GM15510 (cell line): ENCODE measurements around the gene KIF6.

Source experiments
- POLR2A ChIP-seq: IDR thresholded peaks from 3 replicates; pipeline ENCODE4 v1.6.1; 2011; ENCODE audit warnings: borderline replicate concordance; ENCODE audit not compliant: insufficient read length; ENCODE audit errors: extremely low read depth

Gene KIF6

DNA sequence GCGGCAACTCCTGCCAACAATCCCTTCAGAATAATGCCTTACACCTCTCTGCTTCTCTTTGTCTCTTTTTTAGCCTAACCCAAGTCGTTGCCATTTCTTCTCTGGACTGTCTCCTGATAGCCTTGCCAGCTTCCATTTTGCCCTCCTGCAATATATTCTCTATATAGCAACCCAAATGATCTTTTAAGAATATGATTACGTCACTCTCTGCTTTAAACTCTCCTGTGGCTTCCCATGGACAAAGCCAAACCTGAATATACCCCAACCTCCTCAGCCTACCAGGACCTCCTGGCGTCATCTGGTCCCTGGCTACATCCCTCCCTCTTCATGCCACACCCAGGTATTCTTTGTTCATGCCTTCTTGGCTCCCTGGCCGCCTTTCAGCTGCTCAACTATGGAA, 276.2 kb downstream of the KIF6 start:
- no peak for TF ChIP-seq POLR2A

DNA sequence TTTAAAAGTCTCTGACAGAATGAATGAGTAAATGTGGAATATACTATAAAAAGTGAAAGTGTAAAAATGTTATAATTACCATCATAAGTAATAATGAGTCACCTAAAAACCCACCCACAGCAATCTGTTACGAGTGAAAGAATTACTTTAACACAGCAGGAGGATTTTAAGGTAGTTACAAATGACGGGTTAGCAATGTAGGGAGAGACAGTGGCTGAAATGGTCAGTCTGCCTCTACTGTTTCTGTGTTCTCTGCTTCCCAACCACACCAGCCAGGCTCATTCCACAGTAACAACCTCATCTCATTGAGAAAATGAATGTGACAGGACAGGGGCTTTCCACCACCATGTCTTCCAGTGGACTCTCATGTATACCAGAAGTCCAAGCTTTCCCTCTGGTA, 278.3 kb downstream of the KIF6 start:
- no peak for TF ChIP-seq POLR2A

DNA sequence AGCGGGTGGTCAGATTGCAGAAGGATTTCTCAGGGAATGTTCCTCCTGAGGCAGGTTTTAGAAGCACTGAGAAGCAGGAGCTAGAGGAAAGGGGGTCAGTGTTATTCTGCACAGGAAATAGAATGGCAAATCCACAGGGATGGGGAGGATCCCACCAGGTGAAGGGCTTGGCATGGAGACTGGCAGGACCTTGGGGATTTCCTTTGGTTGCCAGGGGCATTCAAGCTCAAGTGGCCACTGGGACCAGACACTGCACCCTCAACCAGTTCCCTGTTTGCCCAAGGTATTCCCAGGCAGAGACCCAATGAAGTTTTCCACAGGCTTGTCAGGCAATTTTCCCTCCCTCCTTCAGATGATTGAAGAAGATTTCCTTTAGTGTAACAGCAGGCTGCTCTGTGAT, 279.5 kb downstream of the KIF6 start:
- TF ChIP-seq POLR2A, result no peak

DNA sequence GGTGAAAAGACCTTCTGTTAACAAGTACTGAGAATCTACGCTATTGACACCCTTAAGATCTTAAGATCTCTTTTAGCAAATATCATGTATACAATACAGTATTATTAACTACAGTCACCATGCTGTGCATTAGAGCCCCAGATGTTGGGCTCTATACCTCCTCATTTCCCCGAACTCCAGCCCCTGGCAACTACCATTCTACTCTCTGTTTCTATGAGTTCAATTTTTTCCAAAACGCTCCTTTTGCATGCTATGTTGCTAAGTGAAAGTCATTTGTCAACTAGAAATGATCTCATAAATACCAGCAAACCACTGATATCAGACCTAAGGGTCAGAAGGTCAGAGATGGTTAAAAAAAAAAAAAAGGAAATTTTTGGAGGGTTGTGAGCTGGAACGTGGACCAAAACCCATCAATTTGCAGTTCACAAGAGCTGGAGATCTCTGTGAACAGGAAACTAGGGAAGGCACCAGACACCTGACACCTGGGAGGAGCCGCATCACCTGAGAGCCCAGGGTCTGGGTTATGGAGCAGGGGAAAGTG, 280.7 kb downstream of the KIF6 start:
- TF ChIP-seq POLR2A, result no peak

DNA sequence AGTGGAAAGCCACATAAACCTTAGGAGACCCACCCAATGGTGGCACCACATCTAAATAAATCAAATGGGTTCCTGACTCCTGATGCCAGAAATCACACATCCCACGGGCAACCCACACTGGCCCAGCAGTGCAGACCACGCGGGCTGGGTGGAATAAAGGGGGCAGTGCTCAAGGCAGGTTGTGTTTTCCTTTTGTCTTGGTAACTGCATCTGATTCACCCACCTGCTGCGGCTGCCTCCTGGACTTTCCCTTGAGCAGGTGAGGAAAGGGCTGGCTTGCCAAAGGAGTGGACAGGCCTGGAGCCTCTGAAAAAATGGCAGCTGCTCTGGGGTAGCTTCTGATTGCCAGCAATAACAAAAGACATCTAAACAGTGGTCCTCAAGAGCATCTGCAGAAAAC, 283.2 kb downstream of the KIF6 start:
- no peak for TF ChIP-seq POLR2A

DNA sequence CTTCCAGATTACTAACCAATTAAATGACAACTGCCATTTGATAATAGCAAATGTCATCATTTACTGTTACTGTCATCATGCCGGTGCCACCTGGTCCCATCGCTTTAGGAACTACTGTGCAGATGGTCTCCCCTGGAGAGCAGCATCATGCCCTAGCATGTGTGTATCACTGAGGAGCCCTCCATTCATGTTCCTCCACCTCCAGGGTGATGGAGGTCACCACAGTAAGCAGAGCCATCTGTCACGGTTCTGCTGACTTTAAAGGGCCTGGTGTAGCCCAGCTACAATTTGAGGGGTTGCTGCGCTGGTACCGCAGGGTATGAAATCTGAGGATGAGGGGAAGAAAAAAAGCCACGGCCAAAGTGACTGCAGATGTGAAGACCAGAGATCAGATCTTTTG, 283.9 kb downstream of the KIF6 start:
- TF ChIP-seq POLR2A, result no peak

DNA sequence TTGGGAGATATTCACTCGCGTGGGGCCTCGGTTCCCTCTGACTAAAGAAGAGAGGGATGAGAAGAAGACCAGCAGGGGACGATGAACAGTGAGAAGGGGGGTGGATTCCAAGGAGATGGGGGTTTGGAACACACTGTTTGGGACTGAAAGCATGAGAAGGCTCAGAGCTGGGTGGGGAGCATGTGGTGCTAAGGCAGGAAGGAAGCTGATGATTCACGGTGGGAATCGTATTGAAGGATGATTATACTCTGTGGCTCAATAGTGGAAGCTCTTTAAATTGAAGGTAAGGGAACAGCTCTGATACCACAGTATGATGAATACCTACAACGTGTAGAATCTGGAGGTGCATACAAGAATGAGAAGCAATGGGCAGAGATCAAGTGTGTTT, 285.2 kb downstream of the KIF6 start:
- TF ChIP-seq POLR2A, result no peak

DNA sequence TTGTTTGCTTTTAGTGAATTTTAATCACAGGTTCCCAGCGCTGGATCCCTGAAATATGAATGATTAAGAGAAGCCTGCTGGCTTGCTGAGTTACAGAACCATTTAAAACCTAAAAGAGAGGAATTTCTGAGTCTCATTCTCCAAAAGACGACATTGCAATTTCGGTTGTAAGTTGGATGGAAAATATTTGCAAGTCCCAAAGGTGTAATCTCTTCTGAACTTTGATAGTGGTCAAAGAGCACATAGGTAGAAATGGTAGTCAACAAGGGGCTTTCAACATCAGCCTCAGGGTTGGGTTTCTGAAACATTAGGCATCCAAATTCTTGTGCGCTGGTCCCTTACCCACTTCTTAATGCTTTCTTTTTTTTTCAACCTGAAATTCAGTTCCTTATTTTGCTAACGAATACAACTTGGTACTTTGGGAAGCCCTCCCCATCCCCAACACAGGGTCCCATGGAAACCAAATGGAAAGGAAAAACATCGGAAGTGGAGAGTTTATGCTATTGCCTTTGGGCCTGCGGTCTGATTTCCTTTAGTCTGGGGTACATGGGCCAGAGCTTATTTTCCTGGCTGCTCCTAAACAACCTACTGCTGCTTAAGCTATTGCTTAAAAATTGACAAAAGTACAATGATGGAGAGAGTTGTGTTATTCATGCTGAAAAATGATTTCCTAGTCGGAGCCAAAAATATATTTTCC, 285.7 kb downstream of the KIF6 start:
- no peak for TF ChIP-seq POLR2A

DNA sequence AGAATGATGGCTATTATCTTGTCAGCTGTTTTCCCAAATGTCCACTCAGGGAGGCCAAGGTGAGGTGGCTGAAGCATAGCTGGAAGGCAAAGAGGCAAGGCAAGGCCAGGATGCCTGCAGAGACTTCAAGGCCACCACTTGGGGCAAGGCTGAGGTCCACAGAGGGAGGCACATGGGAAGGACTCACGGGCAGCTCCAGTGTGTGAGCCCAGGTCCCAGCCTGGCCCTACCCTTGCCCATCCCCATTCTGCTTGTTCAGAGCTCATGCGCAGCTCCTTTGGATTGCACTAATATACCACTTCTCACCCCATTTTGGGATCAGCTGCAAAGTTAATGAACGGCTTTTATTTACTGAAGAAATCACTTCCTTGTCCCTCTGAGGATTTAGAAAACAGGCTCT, 291.6 kb downstream of the KIF6 start:
- no peak for TF ChIP-seq POLR2A

DNA sequence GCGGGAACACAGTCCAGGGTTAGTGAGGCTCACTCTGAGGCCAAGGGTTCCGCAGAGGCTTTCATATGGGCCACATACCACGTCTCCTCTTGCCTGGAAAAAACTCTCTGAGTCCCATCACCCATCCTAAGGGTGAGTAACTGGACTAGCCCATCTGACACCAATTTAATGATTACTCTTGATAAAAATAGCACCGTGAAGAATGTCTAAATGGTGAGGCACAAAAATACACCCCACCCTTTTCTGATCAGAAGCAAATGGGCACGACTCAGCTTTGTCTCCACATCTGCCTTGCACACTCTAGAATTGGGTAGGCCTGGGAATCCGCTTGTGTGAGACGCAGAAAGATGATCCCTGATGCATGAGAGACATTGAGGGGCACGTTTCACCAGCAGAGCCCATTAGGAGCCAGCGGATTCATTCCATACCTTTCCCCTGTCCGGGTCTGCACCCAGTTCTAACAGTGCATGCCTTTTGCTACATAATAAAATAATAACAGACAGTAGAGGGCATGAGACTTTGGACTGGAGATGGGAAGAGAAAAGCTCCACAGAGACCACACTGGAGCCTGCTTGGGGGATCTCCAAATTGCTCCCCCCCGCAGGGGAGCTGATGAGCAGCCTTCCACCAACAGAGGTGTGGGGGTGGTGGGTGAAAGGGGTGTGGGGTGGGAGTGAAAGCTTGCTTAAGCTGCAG, 292.7 kb downstream of the KIF6 start:
- TF ChIP-seq POLR2A, result no peak

DNA sequence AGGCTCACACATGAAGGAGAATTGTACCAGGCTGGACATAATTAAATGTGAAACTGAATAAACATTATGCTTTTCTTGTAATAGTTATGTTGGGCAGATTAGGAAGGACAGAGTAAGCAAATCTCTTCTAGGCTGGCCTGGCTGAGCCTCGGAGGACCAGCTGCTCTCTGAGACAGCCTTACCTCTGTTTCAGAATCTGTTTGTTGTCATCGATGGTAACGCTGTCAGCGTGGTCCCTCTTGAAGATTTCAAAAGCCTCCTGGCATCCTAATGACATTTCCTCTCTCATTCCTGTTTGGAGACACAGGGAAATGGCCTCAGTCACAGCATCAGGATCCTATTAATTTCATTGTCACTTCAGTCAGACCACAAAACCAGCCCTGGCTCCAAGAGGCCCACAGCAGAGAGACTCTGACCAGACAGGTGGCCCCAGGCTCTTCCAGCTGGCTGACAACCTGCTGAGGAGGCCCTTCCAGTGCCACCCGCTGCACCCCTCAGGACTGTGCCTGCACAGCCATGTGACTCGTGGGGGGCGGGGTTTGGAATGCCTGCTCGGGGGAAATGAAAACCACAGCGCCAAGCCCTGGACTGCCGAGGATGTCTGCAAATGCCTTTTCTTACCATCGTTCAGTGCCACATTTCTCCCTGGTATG, 294.2 kb downstream of the KIF6 start:
- no peak for TF ChIP-seq POLR2A

DNA sequence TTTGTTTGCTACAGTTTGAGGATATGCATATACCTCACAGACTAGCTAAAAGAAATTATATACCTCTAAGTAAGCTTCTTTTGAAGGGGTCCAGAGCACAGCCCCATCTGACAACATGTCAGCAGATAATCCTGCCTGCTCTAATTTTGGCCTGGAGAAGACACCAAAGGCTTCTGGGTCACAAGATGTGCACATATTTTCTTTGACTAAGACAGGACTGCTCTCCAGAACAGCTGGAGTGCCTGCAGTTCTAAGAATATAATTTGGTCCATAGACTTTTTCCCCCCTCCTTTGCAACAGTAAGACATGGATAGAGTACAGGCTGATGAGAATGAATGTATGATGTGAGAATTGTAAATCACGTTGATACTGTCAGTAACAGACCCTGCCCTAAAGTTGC, 294.8 kb downstream of the KIF6 start:
- no peak for TF ChIP-seq POLR2A

DNA sequence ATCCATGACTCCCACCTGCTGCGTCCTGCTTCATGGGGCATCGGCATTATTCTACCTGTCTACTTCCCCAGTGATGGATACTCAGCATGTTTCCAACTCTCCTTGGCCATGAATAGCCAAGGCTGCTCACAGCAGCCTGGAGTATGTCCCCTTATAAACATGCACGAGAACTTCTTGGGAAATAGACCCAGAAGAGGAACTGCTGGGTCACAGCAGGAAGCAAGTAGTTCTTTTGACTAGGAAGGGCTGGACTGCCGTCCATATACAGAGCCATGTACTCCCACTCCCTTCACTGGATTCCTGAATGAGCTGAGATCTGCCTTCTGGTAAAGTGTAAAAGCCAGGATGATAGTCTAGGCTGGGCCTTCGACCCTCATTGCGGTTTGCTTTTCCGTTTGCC, 296.4 kb downstream of the KIF6 start:
- TF ChIP-seq POLR2A, result no peak

DNA sequence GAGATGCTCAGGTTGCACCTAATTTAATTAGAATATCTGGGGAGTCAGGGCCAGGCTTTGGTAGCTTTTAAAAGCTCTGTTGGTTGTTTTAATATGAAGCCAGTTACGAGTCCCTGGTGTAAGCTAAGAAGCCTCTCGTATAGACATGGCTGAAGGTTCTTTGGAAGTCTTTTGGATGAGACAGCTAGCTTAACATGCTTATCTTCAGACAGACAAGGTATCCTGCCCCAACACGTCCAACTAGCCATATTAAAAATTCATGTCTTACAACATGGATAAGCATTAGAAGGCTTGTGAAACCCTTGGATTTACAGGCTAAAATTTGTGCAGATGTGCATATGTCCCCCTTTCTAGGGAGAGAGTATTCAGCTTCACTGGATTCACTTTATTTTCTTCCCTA, 297.1 kb downstream of the KIF6 start:
- TF ChIP-seq POLR2A, result no peak

DNA sequence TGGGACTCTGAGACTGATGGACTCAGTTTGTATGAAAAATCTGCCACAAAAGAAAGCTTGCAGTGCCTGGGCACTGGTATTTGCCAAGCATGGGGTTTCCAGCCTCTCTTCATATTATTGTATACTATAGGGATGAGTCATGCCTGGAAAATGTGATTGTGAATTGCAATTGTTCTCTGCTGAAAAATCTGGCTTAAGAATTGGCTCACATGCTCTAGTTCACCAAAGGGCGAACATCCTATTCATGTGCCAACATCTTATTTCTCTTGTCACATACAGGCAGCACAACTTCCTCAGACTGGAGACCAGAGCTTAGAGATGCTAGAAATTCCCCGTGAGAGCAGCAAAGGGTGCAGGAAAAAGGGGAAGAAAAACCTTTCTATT, 299.1 kb downstream of the KIF6 start:
- TF ChIP-seq POLR2A, result no peak
